IgD-negative memory B cell (primary cell): ENCODE results near the gene SH3BGRL2. TPM values are rescaled to one million over a fixed set of nuclear protein-coding genes. Genes with fewer than 3 reads are reported as not detected.
"Not testable (repeated sequence)": the region's sequence is repeated elsewhere in the genome, so short reads cannot be mapped to it uniquely, and the experiment has no call there.

Source experiments
- H3K27ac Mint-ChIP-seq, 3 donors: one replicate each; pipeline ENCODE4 v1.8.0; 2020 to 2022; ENCODE audit warnings: mild to moderate bottlenecking in 3 of 3, mixed read lengths in 3 of 3, moderate library complexity in 1 of 3
- H3K27me3 Mint-ChIP-seq: one replicate; pipeline ENCODE4 v1.8.0; 2021; ENCODE audit warnings: mixed read lengths
- H3K36me3 Mint-ChIP-seq: one replicate; pipeline ENCODE4 v1.8.0; 2020; ENCODE audit warnings: mild to moderate bottlenecking, mixed read lengths
- H3K4me1 Mint-ChIP-seq, 3 donors: one replicate each; pipeline ENCODE4 v1.8.0; 2020 to 2022; ENCODE audit warnings: mixed read lengths in 3 of 3, mild to moderate bottlenecking in 1 of 3
- H3K4me3 Mint-ChIP-seq, 4 donors: one replicate each; pipeline ENCODE4 v1.8.0; 2020 to 2022; ENCODE audit warnings: mild to moderate bottlenecking in 4 of 4, mixed read lengths in 4 of 4, moderate library complexity in 3 of 4
- H3K9me3 Mint-ChIP-seq, 3 donors: one replicate each; pipeline ENCODE4 v1.8.0; 2020 to 2021; ENCODE audit warnings: mixed read lengths in 3 of 3, mild to moderate bottlenecking in 1 of 3
- polyA plus RNA-seq: library from polyadenylated mRNA; unstranded; fragments of 300-500 nt; fragmentation: Illumina TruSeq; gene quantifications from one replicate; pipeline ENCODE4 v1.2.3, GENCODE V29; 2021

Gene SH3BGRL2
- polyA plus RNA-seq, 1 donor from 2014 or later, result 0.46 TPM

DNA sequence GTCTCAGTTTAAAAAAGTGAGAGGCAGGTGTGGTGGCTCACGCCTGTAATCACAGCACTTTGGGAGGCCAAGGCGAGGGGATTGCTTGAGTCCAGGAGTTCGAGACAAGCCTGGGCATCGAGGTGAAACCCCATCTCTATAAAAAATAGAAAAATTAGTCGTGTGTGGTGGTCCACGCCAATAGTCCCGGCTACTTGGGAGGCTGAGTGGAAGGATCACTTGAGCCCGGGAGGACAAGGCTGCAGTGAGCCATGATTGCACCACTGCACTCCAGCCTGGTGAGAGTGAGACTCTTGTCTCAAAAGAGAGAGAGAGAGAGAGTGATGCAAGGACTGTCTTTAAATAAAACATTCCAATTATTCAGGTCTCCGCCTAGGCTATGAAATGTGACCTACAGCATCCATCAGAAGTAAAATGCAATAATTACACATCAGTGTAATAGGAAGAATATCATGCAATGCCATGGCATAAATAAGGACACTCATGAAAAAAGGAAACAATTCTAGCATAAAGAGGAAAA is 81.5 kb downstream of the SH3BGRL2 start:
- Mint-ChIP-seq H3K27ac (no peak overlapping the region), H3K9me3 (no peaks in the 10 kb centered on the region), H3K4me1 (no peaks in the 10 kb centered on the region), H3K4me3 (no peak overlapping the region), H3K27me3 (peaks cover 5% of the 10 kb centered on the region), H3K36me3 (no peaks in the 10 kb centered on the region)

- Mint-ChIP-seq H3K27ac (no peak overlapping the region), H3K36me3 (no peaks in the 10 kb centered on the region), H3K27me3 (peaks cover 6% of the 10 kb centered on the region), H3K4me1 (no peaks in the 10 kb centered on the region), H3K9me3 (no peaks in the 10 kb centered on the region), H3K4me3 (no peak overlapping the region)
These were observed 82.7 kb downstream of the SH3BGRL2 start for GRCh38 chr6:79713701-79714322.

DNA sequence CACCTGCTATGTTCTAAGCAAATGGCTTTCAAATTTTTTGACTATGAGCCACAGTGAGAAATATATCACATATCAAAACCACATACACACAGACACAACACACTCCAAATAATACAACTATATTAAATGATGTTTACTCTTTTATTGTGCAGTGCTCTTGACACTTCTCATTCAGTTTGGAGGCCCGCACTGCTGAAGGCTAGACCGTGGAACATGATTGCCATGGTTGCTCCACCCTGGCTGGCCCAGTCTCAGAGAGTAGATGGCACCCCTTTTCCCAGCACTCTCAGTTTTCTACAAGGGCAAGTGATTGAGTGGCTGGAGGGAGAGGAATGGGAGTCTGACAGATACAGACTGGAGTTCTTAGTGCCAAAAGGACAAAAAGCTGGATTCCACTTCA is 86.9 kb downstream of the SH3BGRL2 start:
- no peaks in the 10 kb centered on the region for H3K4me1 Mint-ChIP-seq
- H3K27ac Mint-ChIP-seq, result no peak overlapping the region
- no peaks in the 10 kb centered on the region for H3K9me3 Mint-ChIP-seq

DNA sequence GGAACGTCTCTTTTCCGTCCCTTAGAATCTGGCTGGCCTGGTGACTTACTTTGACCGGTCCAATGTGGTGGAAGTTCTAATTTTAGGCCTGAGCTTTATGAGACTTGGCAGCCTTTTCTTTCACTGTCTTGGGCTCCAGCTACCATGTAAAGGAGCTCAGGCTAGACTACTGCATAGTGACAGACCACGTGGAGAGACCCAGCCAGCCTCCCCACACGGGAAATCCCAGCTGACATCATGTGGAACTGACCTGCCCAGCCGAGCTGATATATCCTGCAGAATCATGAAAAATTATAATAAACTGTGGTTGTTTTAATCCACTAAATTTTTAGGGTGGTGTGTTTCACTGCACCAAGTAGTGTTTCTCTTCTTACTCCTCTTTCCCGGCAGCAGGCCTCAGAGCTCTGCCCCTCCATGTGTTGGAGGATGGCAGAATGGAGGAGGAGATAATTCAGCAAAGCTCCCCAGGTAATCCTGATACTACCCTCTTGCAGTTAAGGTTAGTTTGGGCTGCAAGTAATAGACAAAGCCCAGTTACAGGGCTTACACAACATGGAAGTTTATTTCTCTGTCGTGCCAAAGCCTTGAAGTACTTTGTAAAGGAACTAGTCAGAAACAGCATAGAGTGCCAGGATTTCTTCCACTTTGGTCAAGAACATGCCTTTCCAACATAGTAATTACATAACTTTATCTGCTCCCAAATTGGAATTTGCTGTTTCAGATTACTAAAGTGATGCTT is 87.5 kb downstream of the SH3BGRL2 start:
- Mint-ChIP-seq H3K4me3 (no peak overlapping the region), H3K9me3 (no peaks in the 10 kb centered on the region), H3K36me3 (no peaks in the 10 kb centered on the region), H3K4me1 (no peaks in the 10 kb centered on the region), H3K27ac (no peak overlapping the region), H3K27me3 (peaks cover 6% of the 10 kb centered on the region)

More for the DNA sequence above, 86.9 kb downstream of the SH3BGRL2 start:
- Mint-ChIP-seq H3K27me3 (peaks cover 6% of the 10 kb centered on the region), H3K4me3 (no peak overlapping the region), H3K36me3 (no peaks in the 10 kb centered on the region)

DNA sequence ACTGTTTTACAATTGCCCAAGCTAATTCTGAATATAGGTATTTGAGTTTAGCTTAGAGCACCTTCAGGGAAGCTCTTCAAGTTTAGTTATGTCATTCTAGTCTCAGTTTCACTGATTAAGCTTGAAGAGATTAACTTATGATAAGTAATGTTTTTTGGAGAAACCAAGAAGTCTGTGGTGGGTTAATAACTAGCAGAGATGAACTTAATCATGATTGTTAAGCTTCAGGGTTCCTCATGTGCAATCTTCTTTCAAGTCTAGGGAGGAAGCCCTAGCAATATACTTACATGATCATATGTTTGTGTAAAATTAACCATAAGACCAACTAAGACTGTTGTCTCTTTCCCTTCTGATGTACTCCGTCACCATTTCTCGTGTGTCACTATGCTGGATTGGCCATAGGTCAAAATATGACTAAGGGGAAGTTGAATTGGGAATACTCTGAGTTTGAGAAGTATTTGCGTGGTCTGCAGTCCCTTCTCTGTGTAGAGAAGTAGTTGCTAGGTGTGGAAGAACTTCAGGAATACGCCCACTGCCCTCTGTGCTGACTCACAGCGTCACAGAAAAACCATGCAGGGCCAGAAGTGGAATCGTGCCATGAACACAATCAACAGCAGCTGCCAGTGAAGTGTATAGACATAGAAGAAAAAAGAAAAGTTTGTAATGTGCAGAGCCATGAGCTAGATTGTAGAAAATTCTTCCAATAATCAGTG is 88.3 kb downstream of the SH3BGRL2 start:
- H3K36me3 Mint-ChIP-seq, result no peaks in the 10 kb centered on the region
- H3K4me1 Mint-ChIP-seq, result no peaks in the 10 kb centered on the region
- H3K9me3 Mint-ChIP-seq, result peaks cover 0 to 2% (median 2%) of the 10 kb centered on the region in 3 donors
- H3K27me3 Mint-ChIP-seq, result peaks cover 5% of the 10 kb centered on the region
- H3K27ac Mint-ChIP-seq, result no peak overlapping the region
- no peak overlapping the region for H3K4me3 Mint-ChIP-seq

DNA sequence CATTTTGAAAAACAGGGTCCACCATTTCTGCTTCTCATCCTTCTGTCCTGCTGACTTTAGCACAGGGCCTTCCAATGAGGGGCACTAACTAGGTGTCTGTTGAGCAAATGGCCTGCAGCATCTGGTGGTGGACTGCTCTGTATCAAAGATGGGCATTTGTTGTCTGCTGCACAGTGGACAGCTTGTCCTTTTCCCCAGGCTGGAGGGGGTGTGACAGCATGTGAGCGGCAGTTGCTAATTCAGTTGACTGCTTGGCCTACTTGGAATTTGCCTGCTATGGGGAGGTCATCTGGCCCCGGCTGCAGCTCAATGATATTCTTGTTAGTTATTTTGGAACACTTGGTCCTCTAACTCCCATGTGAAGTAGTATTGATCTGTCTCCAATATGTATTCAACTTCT is 93.7 kb downstream of the SH3BGRL2 start:
- no peaks in the 10 kb centered on the region for H3K4me1 Mint-ChIP-seq
- H3K9me3 Mint-ChIP-seq, result peaks cover 0 to 5% (median 3%) of the 10 kb centered on the region in 3 donors
- no peak overlapping the region for H3K27ac Mint-ChIP-seq
- H3K36me3 Mint-ChIP-seq, result no peaks in the 10 kb centered on the region
- H3K4me3 Mint-ChIP-seq, result no peak overlapping the region
- H3K27me3 Mint-ChIP-seq, result peaks cover 14% of the 10 kb centered on the region

- no peaks in the 10 kb centered on the region for H3K4me1 Mint-ChIP-seq
- H3K27me3 Mint-ChIP-seq, result peaks cover 7% of the 10 kb centered on the region
- no peaks in the 10 kb centered on the region for H3K36me3 Mint-ChIP-seq
- H3K27ac Mint-ChIP-seq, result no peak overlapping the region
- no peak overlapping the region for H3K4me3 Mint-ChIP-seq
- H3K9me3 Mint-ChIP-seq, result peaks cover 0 to 4% (median 0%) of the 10 kb centered on the region in 3 donors
These were observed 100.3 kb downstream of the SH3BGRL2 start for GRCh38 chr6:79731471-79731870.

DNA sequence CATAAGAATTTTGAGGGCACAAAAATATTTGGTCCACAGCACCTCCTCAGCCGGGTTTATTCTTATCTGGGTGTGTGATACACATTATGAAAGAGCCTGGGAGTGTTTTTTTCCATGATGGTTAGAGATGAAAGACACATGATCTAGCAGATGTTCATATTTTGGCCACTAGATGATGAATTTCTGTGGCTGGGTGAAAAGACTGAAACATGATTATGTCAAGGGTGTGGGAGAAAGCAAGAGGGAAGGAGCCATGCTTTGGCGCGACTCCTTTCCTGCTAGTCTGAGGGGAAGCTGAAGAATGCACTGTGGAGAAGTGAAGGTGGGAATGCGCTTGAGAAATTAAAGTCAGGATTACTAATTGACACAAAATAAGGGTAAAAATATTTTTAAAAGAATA is 102.3 kb downstream of the SH3BGRL2 start:
- Mint-ChIP-seq H3K36me3 (no peaks in the 10 kb centered on the region), H3K27me3 (peaks cover 4% of the 10 kb centered on the region), H3K27ac (no peak overlapping the region), H3K9me3 (peaks cover 0 to 2% (median 0%) of the 10 kb centered on the region in 3 donors), H3K4me1 (no peaks in the 10 kb centered on the region), H3K4me3 (no peak overlapping the region)

GRCh38 chr6:79734374-79734773 is 103.2 kb downstream of the SH3BGRL2 start:
- Mint-ChIP-seq H3K27ac (no peak overlapping the region), H3K4me1 (no peaks in the 10 kb centered on the region), H3K9me3 (peaks cover 0 to 2% (median 0%) of the 10 kb centered on the region in 3 donors), H3K36me3 (no peaks in the 10 kb centered on the region), H3K4me3 (no peak overlapping the region), H3K27me3 (peaks cover 4% of the 10 kb centered on the region)

DNA sequence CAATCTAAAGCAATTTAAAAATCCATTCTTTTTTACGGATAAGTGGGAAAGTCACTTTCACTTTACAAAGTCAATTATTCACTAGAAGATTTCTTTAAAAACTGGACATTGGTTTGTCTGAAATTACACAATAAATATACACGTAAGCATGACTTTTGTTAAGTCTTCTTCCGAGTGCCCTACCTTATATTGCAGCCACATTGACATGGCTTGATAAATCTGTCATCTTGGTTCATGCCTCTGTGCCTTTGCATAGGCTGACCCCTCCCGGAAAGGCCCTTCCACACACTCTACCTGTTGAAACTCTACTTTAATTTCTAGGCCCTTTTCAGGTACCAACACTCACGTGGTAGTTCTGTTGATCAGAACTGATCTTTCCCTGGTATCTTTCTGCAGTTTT is 104.1 kb downstream of the SH3BGRL2 start:
- no peak overlapping the region for H3K4me3 Mint-ChIP-seq

GRCh38 chr6:79737172-79737571 is 106.0 kb downstream of the SH3BGRL2 start:
- no peaks in the 10 kb centered on the region for H3K36me3 Mint-ChIP-seq
- no peak overlapping the region for H3K27ac Mint-ChIP-seq
- H3K27me3 Mint-ChIP-seq, result peaks cover 5% of the 10 kb centered on the region
- no peak overlapping the region for H3K4me3 Mint-ChIP-seq
- H3K9me3 Mint-ChIP-seq, result peaks cover 0 to 3% (median 0%) of the 10 kb centered on the region in 3 donors
- no peaks in the 10 kb centered on the region for H3K4me1 Mint-ChIP-seq

More for the DNA sequence above, 104.1 kb downstream of the SH3BGRL2 start:
- peaks cover 4% of the 10 kb centered on the region for H3K27me3 Mint-ChIP-seq
- no peak overlapping the region for H3K27ac Mint-ChIP-seq
- H3K9me3 Mint-ChIP-seq, result peaks cover 0 to 2% (median 0%) of the 10 kb centered on the region in 3 donors
- no peaks in the 10 kb centered on the region for H3K4me1 Mint-ChIP-seq
- H3K36me3 Mint-ChIP-seq, result no peaks in the 10 kb centered on the region

DNA sequence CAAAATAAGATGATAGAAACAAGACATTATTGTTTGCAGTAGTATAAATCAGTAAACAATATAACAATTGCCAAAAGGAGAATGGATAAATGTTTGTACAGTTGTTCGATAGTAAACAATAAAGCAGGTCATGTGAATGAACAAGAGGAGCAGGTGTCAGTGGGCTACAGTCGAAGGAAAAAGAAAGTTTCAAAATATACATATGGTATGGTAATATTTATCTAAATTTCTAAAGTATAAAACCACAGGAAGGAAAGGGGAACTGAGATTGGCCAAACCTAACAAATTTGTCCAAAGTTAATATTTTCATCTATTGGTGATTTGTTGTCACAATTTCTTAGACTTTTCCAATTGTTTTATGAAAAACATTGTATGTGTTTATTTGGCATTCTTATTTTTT is 110.9 kb downstream of the SH3BGRL2 start:
- H3K4me3 Mint-ChIP-seq, result no peak overlapping the region
- no peaks in the 10 kb centered on the region for H3K36me3 Mint-ChIP-seq
- H3K27me3 Mint-ChIP-seq, result peaks cover 2% of the 10 kb centered on the region
- no peak overlapping the region for H3K27ac Mint-ChIP-seq
- H3K9me3 Mint-ChIP-seq, result peaks cover 3 to 21% (median 6%) of the 10 kb centered on the region in 3 donors
- peaks cover 0 to 3% (median 0%) of the 10 kb centered on the region in 3 donors for H3K4me1 Mint-ChIP-seq

- not testable (repeated sequence) for H3K4me3 Mint-ChIP-seq, H3K4me1 Mint-ChIP-seq, H3K27me3 Mint-ChIP-seq, H3K36me3 Mint-ChIP-seq, H3K27ac Mint-ChIP-seq
- H3K9me3 Mint-ChIP-seq, result peaks cover 5 to 21% (median 6%) of the 10 kb centered on the region in 3 donors
These were observed 114.2 kb downstream of the SH3BGRL2 start for GRCh38 chr6:79745282-79745681.

- not testable (repeated sequence) for H3K4me3 Mint-ChIP-seq, H3K27me3 Mint-ChIP-seq, H3K27ac Mint-ChIP-seq, H3K36me3 Mint-ChIP-seq, H3K4me1 Mint-ChIP-seq
- H3K9me3 Mint-ChIP-seq, result peaks cover 4 to 21% (median 5%) of the 10 kb centered on the region in 3 donors
These were observed 115.2 kb downstream of the SH3BGRL2 start for GRCh38 chr6:79746325-79746724.

GRCh38 chr6:79750806-79751205 is 119.7 kb downstream of the SH3BGRL2 start:
- Mint-ChIP-seq H3K4me1 (no peaks in the 10 kb centered on the region), H3K9me3 (peaks cover 0 to 8% (median 2%) of the 10 kb centered on the region in 3 donors), H3K27me3 (peaks cover 3% of the 10 kb centered on the region), H3K36me3 (no peaks in the 10 kb centered on the region), H3K4me3 (no peak overlapping the region), H3K27ac (peak overlapping the region in 1 of 3 donors; percentile 54)
